ENCODE data around the gene LAMB1. TPM values are rescaled to one million over a fixed set of nuclear protein-coding genes. Genes with fewer than 3 reads are reported as not detected.
"Not testable (repeated sequence)": the region's sequence is repeated elsewhere in the genome, so short reads cannot be mapped to it uniquely, and the experiment has no call there.

The LAMB1 gene
- total RNA-seq, 1 donor from 2014 or later: 220 TPM

DNA sequence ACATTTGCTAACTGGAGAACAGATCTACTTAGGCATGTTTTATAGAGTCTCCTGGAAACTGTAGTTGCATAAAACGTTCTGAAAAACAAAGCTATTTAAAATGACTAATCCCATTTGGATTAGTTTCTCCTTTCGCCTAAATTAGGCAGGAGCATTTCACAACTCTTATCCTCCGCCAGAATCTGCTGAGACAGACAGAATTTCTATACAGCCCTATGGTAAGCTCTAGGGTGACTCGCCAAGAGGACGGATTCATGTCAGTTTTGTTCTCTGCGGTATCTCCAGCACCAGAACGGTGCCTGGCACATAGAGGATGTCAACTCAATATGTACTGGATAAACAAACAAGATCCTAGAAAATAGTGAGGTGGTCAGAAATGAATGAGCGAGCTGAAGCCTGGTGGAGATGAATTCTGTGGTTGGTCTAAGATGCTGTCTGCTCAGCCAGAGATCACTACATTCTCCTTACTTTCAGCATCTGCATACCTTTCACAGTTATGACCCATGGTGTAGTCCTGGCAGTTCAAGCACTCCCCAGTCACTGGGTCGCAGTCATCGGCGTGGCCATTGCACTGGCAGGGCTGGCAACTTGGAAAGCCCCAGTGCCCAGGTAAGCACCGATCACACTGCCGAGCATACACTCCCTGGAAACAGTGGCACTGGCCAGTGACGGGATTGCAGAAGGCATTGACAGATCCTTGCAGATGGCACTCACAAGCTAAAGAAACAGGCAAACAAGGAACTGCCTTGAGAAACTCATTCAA is 44.0 kb downstream of the LAMB1 start:
- no peak overlapping the region for H3K4me3 ChIP-seq (ENCODE audit: low read depth, low read length)
- no peak for DNase-seq (ENCODE audit: low read depth)
- TF ChIP-seq, protein P1, sequence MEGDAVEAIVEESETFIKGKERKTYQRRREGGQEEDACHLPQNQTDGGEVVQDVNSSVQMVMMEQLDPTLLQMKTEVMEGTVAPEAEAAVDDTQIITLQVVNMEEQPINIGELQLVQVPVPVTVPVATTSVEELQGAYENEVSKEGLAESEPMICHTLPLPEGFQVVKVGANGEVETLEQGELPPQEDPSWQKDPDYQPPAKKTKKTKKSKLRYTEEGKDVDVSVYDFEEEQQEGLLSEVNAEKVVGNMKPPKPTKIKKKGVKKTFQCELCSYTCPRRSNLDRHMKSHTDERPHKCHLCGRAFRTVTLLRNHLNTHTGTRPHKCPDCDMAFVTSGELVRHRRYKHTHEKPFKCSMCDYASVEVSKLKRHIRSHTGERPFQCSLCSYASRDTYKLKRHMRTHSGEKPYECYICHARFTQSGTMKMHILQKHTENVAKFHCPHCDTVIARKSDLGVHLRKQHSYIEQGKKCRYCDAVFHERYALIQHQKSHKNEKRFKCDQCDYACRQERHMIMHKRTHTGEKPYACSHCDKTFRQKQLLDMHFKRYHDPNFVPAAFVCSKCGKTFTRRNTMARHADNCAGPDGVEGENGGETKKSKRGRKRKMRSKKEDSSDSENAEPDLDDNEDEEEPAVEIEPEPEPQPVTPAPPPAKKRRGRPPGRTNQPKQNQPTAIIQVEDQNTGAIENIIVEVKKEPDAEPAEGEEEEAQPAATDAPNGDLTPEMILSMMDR (conservative IDR thresholded peaks at IDR 0.05; ENCODE audit: low read depth, low read length): no peak

DNA sequence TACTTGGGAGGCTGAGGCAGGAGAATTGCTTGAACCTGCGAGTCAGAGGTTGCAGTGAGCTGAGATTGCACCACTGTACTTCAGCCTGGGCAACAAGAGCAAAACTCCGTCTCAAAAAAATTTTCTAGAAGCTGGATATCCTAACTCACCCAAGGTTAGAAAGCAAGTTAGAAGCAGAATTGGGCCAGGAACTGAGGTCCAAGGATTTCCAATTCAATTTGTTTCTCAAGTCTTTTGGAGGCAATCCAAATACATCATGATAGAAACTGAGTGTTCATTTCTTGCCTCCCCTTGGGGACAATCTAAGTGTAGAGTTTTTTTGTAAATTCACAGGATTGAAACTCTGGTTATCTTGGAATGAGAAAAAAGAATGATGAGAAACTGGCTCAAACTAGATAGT is 45.5 kb downstream of the LAMB1 start:
- TF ChIP-seq, protein P1 (conservative IDR thresholded peaks at IDR 0.05; ENCODE audit: low read depth, low read length): no peak
- DNase-seq (ENCODE audit: low read depth): no peak
- H3K4me3 ChIP-seq (ENCODE audit: low read depth, low read length): no peak overlapping the region

DNA sequence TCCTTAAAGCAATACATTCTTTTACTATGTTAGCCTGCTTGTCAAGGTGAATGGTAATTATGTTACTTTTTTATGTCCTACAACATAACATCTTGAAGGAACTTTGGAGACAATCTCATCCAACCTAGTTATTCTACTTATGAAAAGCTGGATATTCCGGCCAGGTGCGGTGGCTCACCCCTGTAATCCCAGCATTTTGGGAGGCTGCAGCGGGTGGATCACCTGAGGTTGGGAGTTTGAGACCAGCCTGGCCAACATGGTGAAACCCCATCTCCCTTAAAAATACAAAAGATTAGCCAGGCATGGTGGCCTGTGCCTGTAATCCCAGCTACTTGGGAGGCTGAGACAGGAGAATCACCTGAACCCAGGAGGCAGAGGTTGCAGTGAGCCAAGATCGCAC is 46.0 kb downstream of the LAMB1 start:
- H3K4me3 ChIP-seq (ENCODE audit: low read depth, low read length); DNase-seq (ENCODE audit: low read depth): not testable (repeated sequence)

DNA sequence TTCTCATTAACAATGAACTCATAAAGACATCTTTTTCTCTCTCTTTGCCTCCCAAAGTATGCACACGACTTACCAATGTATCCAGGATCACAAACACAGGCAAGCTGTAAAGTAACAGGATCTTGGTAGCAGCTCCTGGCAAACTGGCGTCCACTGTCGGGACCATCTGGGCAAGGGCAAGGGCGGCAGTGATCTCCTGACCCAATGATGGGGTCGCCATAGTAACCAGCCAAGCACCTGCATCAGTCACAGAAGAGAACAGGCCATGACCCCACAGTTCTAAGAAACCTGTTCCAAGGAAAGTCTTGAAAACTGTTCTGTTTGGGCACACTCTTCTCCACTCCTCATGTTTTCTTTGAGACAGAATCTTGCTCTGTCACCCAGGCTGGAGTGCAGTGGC is 47.6 kb downstream of the LAMB1 start:
- no peak overlapping the region for H3K4me3 ChIP-seq (ENCODE audit: low read depth, low read length)
- DNase-seq (ENCODE audit: low read depth): no peak
- TF ChIP-seq, protein P1 (conservative IDR thresholded peaks at IDR 0.05; ENCODE audit: low read depth, low read length): no peak

DNA sequence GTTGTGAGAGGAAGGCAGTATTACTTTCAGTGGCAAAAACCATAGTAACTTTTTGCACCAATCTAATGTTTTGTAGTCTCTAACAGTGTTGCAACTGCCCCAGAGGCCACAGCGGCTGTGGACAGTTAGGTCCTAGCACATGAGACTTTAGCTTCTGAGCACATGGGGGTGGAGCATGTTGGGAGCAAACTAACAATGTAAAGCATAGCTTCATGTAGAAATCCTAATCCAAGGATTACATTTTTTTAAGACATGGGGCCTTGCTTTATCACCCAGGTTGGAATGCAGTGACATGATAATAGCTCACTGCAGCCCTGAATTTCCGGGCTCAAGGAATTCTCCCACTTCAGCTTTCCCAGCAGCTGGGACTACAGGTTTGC is 49.0 kb downstream of the LAMB1 start:
- TF ChIP-seq, protein P1 (conservative IDR thresholded peaks at IDR 0.05; ENCODE audit: low read depth, low read length): no peak
- no peak overlapping the region for H3K4me3 ChIP-seq (ENCODE audit: low read depth, low read length)
- no peak for DNase-seq (ENCODE audit: low read depth)

DNA sequence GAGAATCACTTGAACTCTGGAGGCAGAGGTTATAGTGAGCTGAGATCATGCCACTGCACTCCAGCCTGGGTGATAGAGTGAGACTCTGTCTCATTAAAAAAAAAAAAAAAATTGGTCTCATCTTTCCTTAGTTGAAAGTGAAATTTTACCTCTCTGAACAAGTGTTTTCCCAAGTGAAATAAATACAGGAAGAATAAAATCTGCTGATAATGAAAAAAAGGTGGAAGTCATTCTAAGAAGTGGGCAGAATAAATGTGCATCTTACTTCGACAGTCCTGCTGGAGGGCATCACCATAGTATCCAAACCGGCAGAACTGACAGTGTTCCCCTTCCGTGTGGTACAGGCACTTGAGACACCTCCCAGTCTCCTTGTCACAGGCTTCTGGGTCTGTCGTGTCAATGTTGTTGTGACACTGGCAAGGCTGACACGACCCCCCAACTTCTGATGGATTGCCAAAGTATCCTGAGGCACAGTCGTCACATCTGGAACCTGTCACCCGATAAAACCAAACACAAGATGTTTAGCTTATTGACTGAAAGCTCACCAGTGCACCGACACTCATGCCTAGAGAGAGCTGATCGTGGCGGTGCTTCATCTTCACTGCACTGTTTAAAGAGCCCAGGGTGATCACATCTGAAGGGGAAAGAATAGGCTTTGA is 49.6 kb downstream of the LAMB1 start:
- TF ChIP-seq, protein P1 (conservative IDR thresholded peaks at IDR 0.05; ENCODE audit: low read depth, low read length): no peak
- DNase-seq (ENCODE audit: low read depth): no peak
- no peak overlapping the region for H3K4me3 ChIP-seq (ENCODE audit: low read depth, low read length)

DNA sequence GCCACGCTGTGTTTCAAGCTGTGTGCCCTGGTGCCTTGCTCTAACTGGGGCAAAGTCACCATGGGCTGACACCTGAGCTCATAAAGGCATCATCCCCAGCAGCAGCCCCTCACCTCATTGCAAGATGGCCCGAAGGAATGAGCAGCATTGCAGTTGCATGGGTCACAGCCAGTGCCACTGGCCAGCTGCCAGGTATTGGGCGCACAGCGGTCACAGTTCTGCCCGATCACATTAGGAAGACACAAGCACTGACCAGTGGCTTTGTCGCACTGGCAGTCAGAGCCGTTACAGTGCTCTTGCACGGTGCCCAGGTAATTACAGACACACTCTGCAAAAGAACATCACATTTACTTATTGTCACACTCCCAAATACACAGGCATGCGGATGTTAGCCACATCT is 51.1 kb downstream of the LAMB1 start:
- TF ChIP-seq, protein P1 (conservative IDR thresholded peaks at IDR 0.05; ENCODE audit: low read depth, low read length): no peak
- H3K4me3 ChIP-seq (ENCODE audit: low read depth, low read length): no peak overlapping the region
- DNase-seq (ENCODE audit: low read depth): no peak

Measured in epithelial cell of proximal tubule (primary cell).